Left forelimb (tissue), 1 donor: ENCODE results near the gene ATG4B.
A peak's percentile ranks its signal among the peaks of the same experiment; 100 is the strongest.

Experiments
- DNase-seq: peaks from one replicate; pipeline ENCODE4 v3.0.0-alpha.2; 2018; ENCODE audit warnings: low spot score

The ATG4B gene

DNA sequence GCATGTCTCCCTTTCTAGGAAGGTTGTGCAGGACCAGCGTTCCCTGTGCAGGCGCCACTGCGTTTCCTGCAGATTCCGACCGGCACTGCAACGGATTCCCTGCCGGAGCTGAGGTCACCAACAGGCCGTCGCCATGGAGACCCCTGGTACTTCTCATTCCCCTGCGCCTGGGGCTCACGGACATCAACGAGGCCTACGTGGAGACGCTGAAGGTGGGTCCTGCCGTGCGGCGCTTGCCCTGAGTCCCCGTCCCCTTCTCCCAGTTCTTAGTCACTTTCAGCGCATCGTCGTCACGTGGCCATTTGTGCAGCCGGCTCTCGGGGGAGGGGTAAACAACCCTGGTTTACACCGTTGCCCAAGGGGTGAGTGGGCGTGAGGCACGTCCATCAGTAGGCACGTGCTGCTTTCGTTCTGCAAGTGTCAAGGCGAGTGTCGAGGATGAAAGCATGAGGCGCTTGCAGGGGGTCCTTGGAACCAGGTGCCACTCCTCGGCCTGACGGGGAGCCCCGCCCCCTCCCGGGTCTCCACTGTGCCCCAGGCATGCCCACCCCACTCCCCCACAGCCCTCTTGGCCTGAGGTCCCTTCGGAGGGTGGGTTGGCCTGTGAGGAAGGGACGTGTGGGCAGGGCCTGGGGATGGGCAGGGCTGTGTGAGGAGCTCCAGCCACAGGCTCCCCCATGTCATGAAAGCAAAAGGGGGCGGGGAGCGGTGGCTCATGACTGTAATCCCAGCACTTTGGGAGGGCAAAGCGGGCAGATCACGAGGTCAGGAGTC, 29.3 kb downstream of the ATG4B start:
- no peak for DNase-seq

GRCh38 chr2:241668354-241668753, 30.9 kb downstream of the ATG4B start:
- no peak for DNase-seq

DNA sequence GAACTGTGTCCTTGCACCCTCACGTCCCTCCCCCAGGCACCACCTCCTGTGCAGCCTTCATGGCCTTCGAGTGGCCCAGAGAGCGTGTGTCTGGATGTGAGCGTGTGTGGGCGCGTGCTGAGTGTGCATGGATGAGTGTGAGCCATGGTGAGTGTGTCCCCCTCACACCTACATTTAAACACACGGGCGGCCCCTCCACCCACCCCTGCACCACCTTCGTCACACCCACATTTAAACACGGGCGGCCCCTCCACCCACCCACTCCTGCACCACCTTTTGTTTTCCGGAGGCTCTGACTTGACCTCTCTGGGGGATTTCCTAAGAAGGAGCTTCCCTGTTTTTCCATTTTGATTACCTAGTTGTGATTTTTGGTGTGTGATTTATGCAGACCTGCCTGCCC, 31.3 kb downstream of the ATG4B start:
- DNase-seq: no peak

GRCh38 chr2:241670333-241671110, 33.0 kb downstream of the ATG4B start:
- no peak for DNase-seq

- no peak for DNase-seq
Observed at GRCh38 chr2:241671457-241672240, 34.2 kb downstream of the ATG4B start.

- DNase-seq: no peak
Observed at GRCh38 chr2:241672243-241673188, 35.0 kb downstream of the ATG4B start.

GRCh38 chr2:241673189-241673663, 35.7 kb downstream of the ATG4B start:
- DNase-seq: no peak

DNA sequence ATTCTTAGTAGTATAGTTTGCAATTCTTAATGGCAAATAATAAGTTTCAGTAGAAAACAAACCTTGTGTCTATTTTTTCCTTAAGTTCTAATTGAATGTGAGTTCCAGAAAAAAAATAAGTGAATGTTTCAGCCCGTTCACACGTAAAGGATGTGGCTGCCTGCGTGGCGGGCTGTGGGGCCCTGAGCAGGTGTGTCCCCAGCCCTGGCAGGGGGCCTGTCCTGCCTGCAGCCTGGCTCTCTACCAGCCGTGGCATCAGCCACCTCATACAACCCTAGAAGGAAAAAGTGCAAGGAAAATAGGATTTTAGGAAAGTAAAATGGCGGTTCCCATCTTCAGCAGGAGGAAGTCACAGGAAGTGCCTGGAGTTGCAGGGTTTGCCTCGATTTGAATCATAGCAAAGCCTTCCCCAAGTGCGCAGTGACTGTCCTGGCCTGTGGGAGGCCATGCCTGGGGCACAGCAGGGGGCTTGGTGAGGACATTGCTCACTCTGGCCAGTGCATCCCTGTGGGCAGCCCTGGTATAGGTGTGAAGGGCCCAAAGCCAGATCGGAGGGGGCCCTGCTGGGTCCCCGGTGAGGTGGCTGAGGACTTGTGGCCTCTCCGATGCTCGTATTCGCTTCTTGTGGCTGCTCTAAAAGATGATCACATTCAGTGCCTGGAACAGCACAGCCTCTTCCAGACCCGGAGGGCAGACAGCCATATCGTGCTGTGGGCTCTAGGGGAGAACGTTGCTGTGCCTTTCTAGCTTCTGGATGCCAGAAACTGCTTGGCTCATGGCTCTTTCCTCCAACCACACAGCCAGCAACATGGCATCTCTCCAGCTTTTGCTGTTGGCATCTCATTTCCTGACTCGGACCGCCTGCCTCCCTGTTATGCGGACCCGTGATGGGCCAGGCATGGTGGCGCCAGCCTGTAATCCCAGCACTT, 36.6 kb downstream of the ATG4B start:
- no peak for DNase-seq

GRCh38 chr2:241675885-241676284, 38.4 kb downstream of the ATG4B start:
- DNase-seq: no peak

GRCh38 chr2:241676665-241677064, 39.2 kb downstream of the ATG4B start:
- DNase-seq: no peak

- DNase-seq: no peak
Observed at GRCh38 chr2:241677392-241677791, 39.9 kb downstream of the ATG4B start.

GRCh38 chr2:241678307-241678706, 40.8 kb downstream of the ATG4B start:
- no peak for DNase-seq

- no peak for DNase-seq
Observed at GRCh38 chr2:241678784-241679540, 41.5 kb downstream of the ATG4B start.

DNA sequence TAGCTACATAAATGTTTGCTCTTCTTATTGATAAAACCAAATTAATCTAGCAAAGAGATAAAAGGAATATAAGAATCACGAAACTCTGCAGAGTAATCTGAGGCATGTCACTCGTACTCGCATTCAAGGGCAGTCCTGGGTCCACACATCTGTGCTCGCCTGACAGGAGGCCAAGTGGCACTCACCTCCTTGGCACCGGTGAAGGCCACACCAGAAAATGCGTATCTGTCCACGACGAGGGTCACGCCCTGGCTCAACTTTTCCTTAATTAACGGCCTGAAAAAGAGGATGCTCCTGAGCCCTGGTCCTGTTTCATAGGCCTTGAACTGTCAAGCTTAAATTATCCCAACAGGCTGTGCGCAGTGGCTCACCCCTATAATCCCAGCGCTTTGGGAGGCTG, 42.6 kb downstream of the ATG4B start:
- no peak for DNase-seq

DNA sequence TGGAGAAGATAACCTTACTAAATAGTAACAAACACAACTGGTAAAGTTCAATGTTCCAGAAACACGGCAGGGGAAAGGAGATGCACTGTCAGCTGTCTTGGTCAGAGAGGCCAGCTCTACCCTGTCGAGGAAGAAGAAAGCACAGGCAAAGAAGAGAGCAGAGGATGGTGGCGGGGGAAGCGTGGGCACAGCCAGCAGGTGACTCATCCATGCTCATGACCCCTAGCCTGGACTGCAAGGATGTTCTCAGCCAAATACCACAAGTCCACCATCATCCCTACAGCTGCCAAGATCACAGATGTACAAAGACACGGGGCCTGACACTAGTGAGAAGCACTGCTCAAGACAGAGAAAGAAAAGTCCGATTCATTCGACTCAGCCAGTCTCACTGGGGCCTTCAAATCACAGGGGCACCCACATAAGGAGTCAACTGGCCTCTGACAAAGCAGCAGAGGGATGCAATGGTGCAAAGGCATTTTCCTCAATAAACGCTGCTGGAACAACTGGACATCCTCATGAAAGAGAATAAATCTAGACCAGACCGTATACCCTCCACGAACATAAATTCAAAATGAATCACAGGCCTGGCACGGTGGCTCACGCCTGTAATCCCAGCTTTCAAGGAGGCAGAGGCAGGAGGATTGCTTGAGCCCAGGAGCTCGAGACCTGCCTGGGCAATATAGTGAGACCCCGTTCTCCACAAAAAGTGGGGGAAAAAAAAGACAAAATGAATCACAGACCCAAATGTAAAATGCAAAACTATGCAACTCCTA, 43.5 kb downstream of the ATG4B start:
- DNase-seq: no peak

DNA sequence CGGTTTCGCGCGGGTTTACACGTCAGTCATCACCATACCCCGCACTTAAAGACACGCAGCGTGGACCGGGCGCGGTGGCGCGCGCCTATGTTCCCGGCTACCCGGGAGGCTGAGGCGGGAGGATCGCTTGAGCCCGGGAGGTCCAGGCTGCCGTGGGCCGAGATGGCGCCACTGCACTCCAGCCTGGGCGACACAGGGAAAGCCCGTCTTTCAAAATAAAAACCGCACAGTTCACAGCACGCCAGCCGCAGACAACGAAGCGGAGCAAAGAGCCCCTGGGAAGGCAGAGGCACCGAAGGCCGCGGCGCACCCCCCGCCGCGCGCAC, 48.8 kb downstream of the ATG4B start:
- no peak for DNase-seq

DNA sequence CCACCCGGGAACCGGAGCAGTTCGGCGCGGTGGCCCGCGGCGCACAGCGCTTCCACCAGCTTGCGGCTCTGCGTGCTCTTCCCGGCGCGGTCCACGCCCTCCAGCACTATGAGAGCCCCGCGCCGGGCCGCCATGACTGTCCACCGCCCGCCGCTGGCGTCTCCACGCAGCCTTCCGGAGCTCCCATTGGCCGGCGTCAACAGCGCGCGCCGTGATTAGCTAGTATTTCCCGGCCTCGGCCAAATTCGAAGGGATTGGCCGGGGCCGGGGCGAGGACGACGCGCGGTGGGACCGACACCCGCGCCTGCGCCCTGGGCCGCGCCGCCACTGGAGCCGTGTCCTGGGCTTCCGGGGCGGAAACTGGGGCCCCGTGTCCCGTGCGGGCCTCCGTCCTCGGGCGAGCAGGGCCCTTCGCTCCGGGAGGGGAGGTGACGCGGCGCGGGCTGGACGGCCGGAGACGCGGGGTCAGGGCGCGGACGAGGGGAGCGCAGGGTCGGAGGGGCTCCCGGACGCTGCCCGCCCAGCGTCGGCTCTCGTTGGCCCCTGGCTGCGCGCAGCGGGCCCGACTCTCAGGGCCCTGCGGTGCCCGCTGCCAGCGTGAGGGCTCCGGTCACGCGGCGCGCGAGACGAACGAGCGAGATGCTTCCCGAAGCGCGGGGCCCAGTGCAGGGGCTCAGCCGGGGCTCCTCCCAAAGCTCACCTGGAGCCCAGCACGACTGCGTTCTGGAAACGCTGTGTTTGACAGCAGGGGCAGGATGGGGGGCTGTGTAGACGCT, 49.3 kb downstream of the ATG4B start, which contains the start of gene DTYMK:
TSS of gene DTYMK (minus strand) at position 166 of the 776 bp plus-strand sequence. CDS start at position 134, 32 bp downstream.
- DNase-seq: peak; percentile 97

DNA sequence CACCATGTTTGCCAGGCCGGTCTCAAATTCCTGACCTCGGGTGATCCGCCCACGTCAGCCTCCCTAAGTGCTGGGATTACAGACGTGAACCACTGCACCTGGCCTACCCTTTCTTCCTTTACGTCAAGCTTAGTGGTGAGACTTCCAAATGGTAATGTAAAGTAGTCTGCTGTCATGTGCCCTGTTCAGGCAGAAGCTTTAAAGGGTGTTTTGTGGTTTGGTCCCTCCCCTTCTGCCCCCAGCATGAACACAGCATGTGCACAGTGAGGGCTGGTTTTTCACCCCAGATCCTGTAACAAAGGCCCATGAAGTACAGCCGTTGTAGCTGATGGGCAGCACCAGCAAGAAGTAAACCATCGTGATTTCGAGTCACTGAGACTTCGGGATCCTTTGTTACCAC, 51.8 kb downstream of the ATG4B start:
- DNase-seq: no peak
